HCT116 (cell line): ENCODE measurements around the gene SLC6A6. TPM values are rescaled to one million over a fixed set of nuclear protein-coding genes. Genes with fewer than 3 reads are reported as not detected.

ENCODE experiments used
- ATAC-seq: fragments of 200-7000 bp; cut with Tn5 transposase; 2 replicates; pipeline ENCODE4 v1.9.1; 2020; ENCODE audit warnings: mild to moderate bottlenecking, moderate library complexity
- BruUV-seq: library from RNA; stranded (reverse); fragments of 400-500 nt; replicated peaks from 2 replicates; lab custom pipeline; 2021; lab: Mats Ljungman, UMichigan
- CTCF ChIA-PET: fragments of 300-600 bp; sonication (Branson Sonifier 250); formaldehyde crosslinking; loops from one replicate; lab custom pipeline; 2021; ENCODE audit warnings: antibody characterized with exemption; lab: Charles Lee
- POLR2A ChIA-PET: fragments of 300-600, 350-600 bp; sonication (Branson Sonifier 250); formaldehyde crosslinking; loops from one replicate; lab custom pipeline; 2021; ENCODE audit warnings: antibody characterized with exemption; lab: Charles Lee
- RAD21 ChIA-PET, 2 experiments: fragments of 300-600 bp; sonication (Branson Sonifier 250); formaldehyde crosslinking; loops; one replicate each; lab custom pipeline; 2023; ENCODE audit warnings: low total read pairs in 2 of 2; ENCODE audit not compliant: uncharacterized antibody in 2 of 2, unreplicated experiment in 2 of 2, low non-redundant PET in 1 of 2; lab: Charles Lee
- DNase-seq: peaks from one replicate; pipeline ENCODE4 v3.0.0-alpha.2; 2010; ENCODE audit warnings: low read depth, low spot score
- H2AFZ ChIP-seq: fragments of 200-600 bp; shearing (Covaris generic), sonication (generic); 2 replicates; pipeline ENCODE4 v1.6.1; 2017; ENCODE audit warnings: low read depth, mixed run types, mixed read lengths, antibody characterized with exemption, low read length; ENCODE audit not compliant: poor library complexity, severe bottlenecking
- H3K27ac ChIP-seq: 2 replicates; pipeline ENCODE4 v1.5.1; 2012; ENCODE audit warnings: low read depth, low read length
- H3K27me3 ChIP-seq: fragments of 200-600 bp; sonication (generic); 2 replicates; pipeline ENCODE4 v1.6.1; 2016; ENCODE audit warnings: mixed run types, low read length, mixed read lengths; ENCODE audit not compliant: insufficient read depth
- H3K36me3 ChIP-seq, 2 experiments: fragments of 200-500 bp in 1 of 2; fragments of 200-600 bp in 1 of 2; sonication (Bioruptor generic) in 1 of 2; sonication (generic) in 1 of 2; 2 replicates each; pipeline versions ENCODE4 v1.5.1 to v1.6.1; 2014 to 2016; ENCODE audit warnings: low read length in 2 of 2, inconsistent platforms in 1 of 2, mixed read lengths in 1 of 2, mixed run types in 1 of 2; ENCODE audit not compliant: insufficient read depth in 2 of 2, control insufficient read depth in 1 of 2
- H3K4me1 ChIP-seq, 2 experiments: fragments of 200-600 bp in 1 of 2; sonication (generic) in 1 of 2; 2 replicates each; pipeline versions ENCODE4 v1.5.1 to v1.6.1; 2012 to 2017; ENCODE audit warnings: low read length in 2 of 2, inconsistent platforms in 1 of 2, mild to moderate bottlenecking in 1 of 2, mixed read lengths in 1 of 2, mixed run types in 1 of 2, moderate library complexity in 1 of 2; ENCODE audit not compliant: insufficient read depth in 2 of 2, control insufficient read depth in 1 of 2
- H3K4me2 ChIP-seq: fragments of 200-600 bp; sonication (generic); 2 replicates; pipeline ENCODE4 v1.6.1; 2017; ENCODE audit warnings: mixed run types, low read length, mixed read lengths
- H3K4me3 ChIP-seq, 2 experiments: fragments of 200-600 bp in 1 of 2; sonication (generic) in 1 of 2; replicated peaks in 1 of 2; 2 replicates each; pipeline ENCODE4 v1.5.1; 2011 to 2016; ENCODE audit warnings: low read length in 2 of 2, control low read depth in 1 of 2, low read depth in 1 of 2, mild to moderate bottlenecking in 1 of 2, mixed read lengths in 1 of 2, mixed run types in 1 of 2
- H3K79me2 ChIP-seq: fragments of 200-600 bp; sonication (generic); 2 replicates; pipeline ENCODE4 v1.6.1; 2017; ENCODE audit warnings: mild to moderate bottlenecking, mixed run types, low read length, moderate library complexity, mixed read lengths; ENCODE audit not compliant: insufficient read depth
- H3K9ac ChIP-seq: fragments of 200-600 bp; sonication (generic); 2 replicates; pipeline ENCODE4 v1.6.1; 2016; ENCODE audit warnings: low read length, mixed read lengths
- H3K9me2 ChIP-seq: fragments of 200-600 bp; sonication (generic), shearing (Covaris generic); 2 replicates; pipeline ENCODE4 v1.6.1; 2017; ENCODE audit warnings: mixed run types, mild to moderate bottlenecking, moderate library complexity; ENCODE audit not compliant: insufficient read depth
- H3K9me3 ChIP-seq, 2 experiments: fragments of 200-500 bp in 1 of 2; fragments of 200-600 bp in 1 of 2; sonication (Bioruptor generic) in 1 of 2; sonication (generic) in 1 of 2; 2 replicates each; pipeline ENCODE4 v1.6.1; 2014 to 2017; ENCODE audit warnings: low read length in 2 of 2, mixed read lengths in 2 of 2, inconsistent platforms in 1 of 2, low read depth in 1 of 2, mild to moderate bottlenecking in 1 of 2, mixed run types in 1 of 2, moderate library complexity in 1 of 2; ENCODE audit not compliant: control insufficient read depth in 1 of 2, insufficient read depth in 1 of 2
- H4K20me1 ChIP-seq: fragments of 200-600 bp; sonication (generic), shearing (Covaris generic); 2 replicates; pipeline ENCODE4 v1.6.1; 2017; ENCODE audit warnings: mixed run types, mild to moderate bottlenecking, moderate library complexity; ENCODE audit not compliant: insufficient read depth
- CBX3 ChIP-seq: IDR thresholded peaks from 2 replicates; pipeline ENCODE4 v1.6.1; 2012; ENCODE audit warnings: low read depth
- CEBPB ChIP-seq: IDR thresholded peaks from 2 replicates; pipeline ENCODE4 v1.6.1; 2012; ENCODE audit warnings: low read depth
- EZH2 ChIP-seq: fragments of 200-600 bp; sonication (generic); IDR thresholded peaks from 2 replicates; pipeline ENCODE4 v1.6.1; 2017; ENCODE audit warnings: antibody characterized with exemption, mixed run types
- EZH2phosphoT487 ChIP-seq: fragments of 200-600 bp; IDR thresholded peaks from 2 replicates; pipeline ENCODE4 v1.6.1; 2018; ENCODE audit warnings: antibody characterized with exemption, borderline replicate concordance
- JUND ChIP-seq: IDR thresholded peaks from 2 replicates; pipeline ENCODE4 v1.6.1; 2012
- MAX ChIP-seq: IDR thresholded peaks from 2 replicates; pipeline ENCODE4 v1.6.1; 2012
- POLR2A ChIP-seq: IDR thresholded peaks from 2 replicates; pipeline ENCODE4 v1.7.0; 2011; ENCODE audit warnings: borderline replicate concordance; ENCODE audit not compliant: insufficient read depth, insufficient read length; ENCODE audit errors: extremely low read depth
- POLR2AphosphoS5 ChIP-seq: IDR thresholded peaks from 2 replicates; pipeline ENCODE4 v1.6.1; 2011; ENCODE audit warnings: mild to moderate bottlenecking, low read depth, low read length, moderate library complexity
- REST ChIP-seq: IDR thresholded peaks from 2 replicates; pipeline ENCODE4 v1.6.1; 2012; ENCODE audit warnings: low read depth
- SRF ChIP-seq: IDR thresholded peaks from 2 replicates; pipeline ENCODE4 v1.6.1; 2012; ENCODE audit warnings: low read depth
- TCF7L2 ChIP-seq: IDR thresholded peaks from 2 replicates; pipeline ENCODE4 v1.7.0; 2011; ENCODE audit warnings: borderline replicate concordance, inconsistent platforms; ENCODE audit not compliant: insufficient read depth, insufficient read length; ENCODE audit errors: extremely low read depth
- YY1 ChIP-seq: IDR thresholded peaks from 2 replicates; pipeline ENCODE4 v1.6.1; 2011; ENCODE audit warnings: low read length, low read depth, moderate library complexity, mild to moderate bottlenecking; ENCODE audit not compliant: insufficient replicate concordance; ENCODE audit errors: extremely low read depth
- ZNF274 ChIP-seq: fragments of 200-500 bp; sonication (Bioruptor generic); IDR thresholded peaks from 2 replicates; pipeline ENCODE4 v1.6.1; 2014; ENCODE audit warnings: mild to moderate bottlenecking, low read depth, low read length, inconsistent platforms
- intact Hi-C: fragments of 100-400 bp; cut with micrococcal nuclease; formaldehyde crosslinking; loops from 2 replicates; pipeline ENCODE4 v1.10.0; 2022
- total RNA-seq: library from RNA; stranded (reverse); gene quantifications from one replicate; pipeline ENCODE4 v1.2.1, GENCODE V29; 2021; ENCODE audit not compliant: unreplicated experiment
- TF ChIP-seq, protein P1 (sequence below): IDR thresholded peaks from 2 replicates; pipeline ENCODE4 v1.6.1; 2011; ENCODE audit warnings: mild to moderate bottlenecking, low read length, moderate library complexity; ENCODE audit not compliant: insufficient replicate concordance; ENCODE audit errors: extremely low read depth

Gene SLC6A6
- total RNA-seq, 1 experiment from 2014 or later, result 36.3 TPM

DNA sequence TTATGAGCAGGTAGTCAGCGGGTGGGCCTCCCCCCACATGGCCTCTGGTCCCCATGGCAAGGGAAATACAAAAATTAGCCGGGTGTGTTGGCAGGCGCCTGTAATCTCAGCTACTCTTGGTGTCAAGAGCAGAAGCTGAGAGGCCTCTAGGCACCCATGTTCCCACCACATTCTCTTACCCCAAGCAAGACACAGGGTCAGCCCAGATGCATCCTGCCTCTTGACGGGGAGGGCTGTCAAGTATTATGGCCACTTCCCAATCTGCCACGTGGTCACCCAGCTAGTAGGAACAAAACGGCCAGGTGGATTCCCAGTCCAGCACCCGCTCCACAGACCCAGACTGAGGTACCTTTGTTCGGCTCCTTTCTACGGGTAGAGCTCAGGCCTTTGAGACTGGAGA lies 16.2 kb upstream of the SLC6A6 start:
- no peaks in the 10 kb centered on the region for H3K9me2 ChIP-seq
- H4K20me1 ChIP-seq, result no peaks in the 10 kb centered on the region
- DNase-seq (no peak), ATAC-seq (no peak)
- no peak overlapping the region for H3K4me3 ChIP-seq
- intact Hi-C loops, result no loop called here
- no peak overlapping the region for H3K4me2 ChIP-seq
- peaks cover 0 to 11% of the 10 kb centered on the region in 2 experiments; a peak in 2 of 4 replicates for H3K4me1 ChIP-seq
- no peak for TF ChIP-seq POLR2AphosphoS5
- TF ChIP-seq EZH2phosphoT487, result no peak
- no peak for TF ChIP-seq YY1
- TF ChIP-seq JUND, result no peak
- TF ChIP-seq CEBPB, result no peak
- TF ChIP-seq TCF7L2, result no peak
- TF ChIP-seq, protein P1, sequence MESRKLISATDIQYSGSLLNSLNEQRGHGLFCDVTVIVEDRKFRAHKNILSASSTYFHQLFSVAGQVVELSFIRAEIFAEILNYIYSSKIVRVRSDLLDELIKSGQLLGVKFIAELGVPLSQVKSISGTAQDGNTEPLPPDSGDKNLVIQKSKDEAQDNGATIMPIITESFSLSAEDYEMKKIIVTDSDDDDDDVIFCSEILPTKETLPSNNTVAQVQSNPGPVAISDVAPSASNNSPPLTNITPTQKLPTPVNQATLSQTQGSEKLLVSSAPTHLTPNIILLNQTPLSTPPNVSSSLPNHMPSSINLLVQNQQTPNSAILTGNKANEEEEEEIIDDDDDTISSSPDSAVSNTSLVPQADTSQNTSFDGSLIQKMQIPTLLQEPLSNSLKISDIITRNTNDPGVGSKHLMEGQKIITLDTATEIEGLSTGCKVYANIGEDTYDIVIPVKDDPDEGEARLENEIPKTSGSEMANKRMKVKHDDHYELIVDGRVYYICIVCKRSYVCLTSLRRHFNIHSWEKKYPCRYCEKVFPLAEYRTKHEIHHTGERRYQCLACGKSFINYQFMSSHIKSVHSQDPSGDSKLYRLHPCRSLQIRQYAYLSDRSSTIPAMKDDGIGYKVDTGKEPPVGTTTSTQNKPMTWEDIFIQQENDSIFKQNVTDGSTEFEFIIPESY, result no peak
- TF ChIP-seq POLR2A, result no peak
- TF ChIP-seq SRF, result no peak
- no peak for TF ChIP-seq REST
- TF ChIP-seq CBX3, result no peak
- TF ChIP-seq EZH2, result no peak
- TF ChIP-seq ZNF274, result no peak
- TF ChIP-seq MAX, result no peak
- RAD21 ChIA-PET, result no interaction called here
- H3K36me3 ChIP-seq, result no peaks in the 10 kb centered on the region
- H3K27me3 ChIP-seq, result no peaks in the 10 kb centered on the region
- H3K9ac ChIP-seq, result no peak overlapping the region
- BruUV-seq, result no TSS peak
- H2AFZ ChIP-seq, result no peak overlapping the region
- no peaks in the 10 kb centered on the region for H3K79me2 ChIP-seq
- H3K9me3 ChIP-seq, result no peaks in the 10 kb centered on the region
- no peak overlapping the region for H3K27ac ChIP-seq
- POLR2A ChIA-PET, result no interaction called here
- CTCF ChIA-PET, result no interaction called here
